DMS53 treated with DMSO at 0.1 percent for 48 hours (cell line): ENCODE measurements around the gene UQCC5.

Experiments used
- DNase-seq: peaks from one replicate; lab custom pipeline; 2025; ENCODE audit not compliant: unreplicated experiment; lab: John Stamatoyannopoulos, UW

Gene UQCC5

DNA sequence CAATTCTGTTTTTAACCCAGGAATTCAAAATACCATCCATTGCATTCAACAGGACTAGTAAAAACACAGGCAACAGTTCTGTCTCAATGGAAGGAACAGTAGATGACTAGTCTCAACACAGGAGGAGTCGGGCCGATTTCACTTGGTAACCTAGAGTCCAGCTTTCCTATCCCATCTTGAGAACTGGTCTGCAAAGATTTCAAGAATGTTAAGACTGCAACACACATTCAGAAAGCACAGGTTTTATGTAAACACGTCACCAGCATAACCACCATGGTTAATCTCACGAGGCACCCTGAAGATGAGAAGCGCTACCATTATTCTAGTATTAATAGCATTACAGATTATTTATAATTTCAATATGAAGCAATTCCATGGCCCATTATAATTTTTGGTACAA is 22.0 kb downstream of the UQCC5 start:
- DNase-seq: no peak

DNA sequence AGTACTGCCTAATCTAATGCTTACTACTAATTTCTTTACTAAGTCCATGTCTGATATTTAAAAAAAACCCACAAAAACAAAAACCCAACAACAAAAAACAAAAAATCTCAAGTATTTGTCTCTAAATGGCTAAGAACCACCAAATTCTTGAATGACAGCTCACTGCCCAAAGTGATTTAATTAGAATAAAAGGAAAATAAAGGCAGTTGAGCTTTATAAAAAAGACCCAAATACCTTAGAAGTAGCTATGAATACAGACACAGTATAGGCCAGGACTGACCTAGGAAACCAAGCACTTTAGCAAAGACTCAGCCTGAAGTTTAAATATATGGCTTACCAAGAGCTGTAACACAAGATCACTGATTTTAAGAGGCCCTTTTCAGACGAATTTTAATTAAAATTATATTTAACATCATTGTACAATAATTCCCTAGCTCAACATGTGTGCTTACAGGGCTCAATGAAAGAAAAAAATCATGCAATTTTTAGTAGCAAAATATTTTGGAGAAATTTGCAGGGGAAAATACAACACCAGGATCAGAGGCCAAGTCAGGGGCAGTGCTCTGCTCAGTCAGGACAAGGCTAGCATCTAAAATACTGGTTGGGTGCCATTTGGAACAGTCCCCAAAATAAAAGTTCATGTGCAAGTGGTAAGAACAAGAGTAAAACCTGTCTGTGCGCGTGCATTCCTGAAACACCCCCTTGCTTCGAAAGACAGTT is 24.8 kb downstream of the UQCC5 start:
- DNase-seq: no peak

DNA sequence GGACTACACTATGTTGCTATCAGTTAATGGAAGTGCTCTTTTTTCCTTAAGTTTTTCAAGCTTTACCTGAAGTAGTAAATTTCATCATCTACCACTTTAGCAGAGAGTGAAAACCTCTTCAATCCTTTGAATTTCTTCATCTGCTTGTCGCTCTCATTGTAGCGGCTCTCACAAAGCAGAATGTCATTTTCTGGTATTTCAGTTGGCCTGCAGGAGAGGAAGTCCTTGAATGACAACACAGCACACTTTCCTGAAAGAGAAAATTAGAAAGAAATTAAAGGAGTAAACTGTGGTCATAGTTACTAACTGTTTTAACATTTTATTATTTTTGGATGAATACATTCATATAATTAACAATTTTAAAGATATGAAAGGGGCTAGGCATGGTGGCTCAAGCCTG is 27.6 kb downstream of the UQCC5 start:
- no peak for DNase-seq

DNA sequence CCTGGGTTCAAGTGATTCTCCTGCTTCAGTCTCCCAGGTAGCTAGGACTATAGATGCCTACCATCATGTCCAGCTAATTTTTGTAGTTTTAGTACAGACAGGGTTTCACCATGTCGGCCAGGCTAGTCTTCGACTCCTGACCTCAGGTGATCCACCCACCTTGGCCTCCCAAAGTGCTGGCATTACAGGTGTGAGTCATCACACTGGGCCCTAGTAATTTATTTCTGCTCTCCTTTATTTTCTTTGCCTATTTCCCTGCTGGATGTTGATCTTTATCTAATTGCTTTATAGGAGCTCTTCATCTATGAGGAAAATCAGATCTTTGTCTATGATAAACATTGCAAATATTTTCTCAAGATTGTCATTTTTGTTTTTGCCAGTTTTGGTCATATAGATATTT is 31.7 kb downstream of the UQCC5 start:
- DNase-seq: no peak

DNA sequence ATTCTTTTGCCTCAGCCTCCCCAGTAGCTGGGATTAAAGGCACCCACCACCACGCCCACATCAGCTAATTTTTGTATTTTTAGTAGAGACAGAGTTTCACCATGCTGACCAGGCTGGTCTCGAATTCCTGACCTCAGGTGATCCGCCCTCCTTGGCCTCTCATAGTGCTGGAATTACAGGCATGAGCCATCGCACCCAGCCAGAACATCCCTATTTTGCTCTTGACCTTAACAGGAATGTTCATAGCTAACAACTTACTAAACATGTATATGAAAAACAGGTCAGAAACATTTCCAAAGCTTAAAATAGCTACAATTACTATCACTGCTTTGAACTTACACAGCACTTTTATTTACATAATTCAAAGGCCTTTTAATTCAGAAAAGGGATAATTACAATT is 33.7 kb downstream of the UQCC5 start:
- DNase-seq: no peak

DNA sequence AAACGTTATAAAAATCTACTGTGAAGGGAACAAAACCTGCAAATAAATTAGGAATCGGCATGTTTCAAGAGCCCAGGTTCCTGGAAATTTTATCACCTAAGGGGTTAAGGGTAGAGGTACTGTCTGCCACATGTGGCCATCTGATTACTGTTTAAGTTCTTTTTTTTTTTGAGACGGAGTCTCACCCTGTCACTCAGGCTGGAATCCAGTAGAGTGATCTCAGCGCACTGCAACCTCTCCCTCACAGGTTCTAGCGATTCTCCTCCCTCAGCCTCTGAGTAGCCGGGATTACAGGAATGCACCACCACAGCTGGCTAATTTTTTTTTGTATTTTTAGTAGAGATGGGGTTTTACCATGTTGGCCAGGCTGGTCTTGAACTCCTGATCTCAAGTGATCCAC is 35.8 kb downstream of the UQCC5 start:
- no peak for DNase-seq

DNA sequence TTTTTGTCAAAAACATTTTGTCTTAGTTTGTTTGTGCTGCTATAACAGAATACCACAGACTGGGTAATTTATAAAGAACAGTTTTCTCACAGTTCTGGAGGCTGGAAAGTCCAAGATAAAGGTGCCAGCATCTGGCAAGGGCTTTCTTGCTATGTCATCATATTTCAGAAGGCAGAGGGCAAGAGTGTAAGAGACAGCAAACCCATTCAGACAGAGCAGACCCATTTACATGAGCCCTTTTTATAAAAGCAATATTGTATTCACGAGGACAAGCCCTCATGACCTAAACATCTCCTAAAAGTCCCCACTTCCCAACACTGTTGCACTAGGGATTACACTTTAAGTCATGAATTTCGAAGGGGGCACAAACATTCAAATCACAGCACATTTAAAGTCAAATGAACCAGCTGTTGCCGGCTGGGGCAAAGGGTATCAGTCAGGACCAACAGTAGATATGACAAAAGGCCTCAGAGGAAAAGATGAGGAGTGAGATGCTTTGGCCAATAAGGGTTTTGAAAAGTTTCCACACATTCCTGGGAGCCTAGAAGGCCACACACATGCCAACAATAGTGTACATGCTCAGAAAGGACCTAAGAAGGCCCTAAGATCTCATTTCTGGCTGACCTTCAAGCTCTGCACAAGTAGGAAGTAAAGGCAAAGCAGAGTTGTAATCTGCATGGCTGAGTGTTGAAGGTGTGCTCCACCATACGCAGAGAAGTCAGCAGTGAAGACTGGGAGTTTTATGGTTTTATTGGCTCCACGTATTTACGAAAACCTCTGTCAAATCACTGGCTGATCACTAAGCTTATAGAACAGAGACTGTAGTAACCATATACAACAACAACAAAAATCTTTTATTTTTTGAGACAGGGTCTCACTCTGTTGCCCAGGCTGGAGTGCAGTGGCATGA is 37.9 kb downstream of the UQCC5 start:
- no peak for DNase-seq
